Measurements from ENCODE around the gene ZFR2. TPM values are rescaled to one million over a fixed set of nuclear protein-coding genes. Genes with fewer than 3 reads are reported as not detected.

The ZFR2 gene
- total RNA-seq, 1 donor from 2014 or later = 0.55 TPM

DNA sequence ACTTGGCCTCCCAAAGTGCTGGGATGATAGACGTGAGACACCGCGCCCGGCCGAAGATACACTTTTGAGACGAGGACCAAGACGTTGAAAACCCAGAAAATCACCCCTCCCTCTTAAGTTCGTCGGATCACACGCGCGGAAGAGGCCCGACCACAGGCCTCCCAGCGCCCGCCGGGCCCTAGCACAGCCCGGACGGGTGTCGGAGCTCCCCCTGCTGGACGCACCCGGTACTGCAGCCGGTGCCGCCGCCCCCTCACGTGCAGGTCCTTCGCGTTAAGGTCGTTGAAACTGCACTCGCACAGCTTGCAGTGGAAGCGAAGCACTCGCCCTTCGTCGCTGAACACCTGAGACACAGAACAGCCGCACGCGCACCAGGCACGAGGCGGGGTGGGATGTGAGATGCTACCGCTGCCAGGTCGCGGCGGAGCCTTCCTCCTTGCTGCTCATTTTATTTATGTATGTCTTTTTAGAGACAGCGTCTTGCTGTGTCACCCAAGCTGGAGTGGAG lies 46.9 kb downstream of the ZFR2 start:
- peak; percentile 93 for ATAC-seq
- no peaks in the 10 kb centered on the region for H3K36me3 ChIP-seq
- no peaks in the 10 kb centered on the region for H3K4me1 ChIP-seq
- no peaks in the 10 kb centered on the region for H3K27me3 ChIP-seq
- no peak overlapping the region for H3K27ac ChIP-seq
- TF ChIP-seq, protein P1, sequence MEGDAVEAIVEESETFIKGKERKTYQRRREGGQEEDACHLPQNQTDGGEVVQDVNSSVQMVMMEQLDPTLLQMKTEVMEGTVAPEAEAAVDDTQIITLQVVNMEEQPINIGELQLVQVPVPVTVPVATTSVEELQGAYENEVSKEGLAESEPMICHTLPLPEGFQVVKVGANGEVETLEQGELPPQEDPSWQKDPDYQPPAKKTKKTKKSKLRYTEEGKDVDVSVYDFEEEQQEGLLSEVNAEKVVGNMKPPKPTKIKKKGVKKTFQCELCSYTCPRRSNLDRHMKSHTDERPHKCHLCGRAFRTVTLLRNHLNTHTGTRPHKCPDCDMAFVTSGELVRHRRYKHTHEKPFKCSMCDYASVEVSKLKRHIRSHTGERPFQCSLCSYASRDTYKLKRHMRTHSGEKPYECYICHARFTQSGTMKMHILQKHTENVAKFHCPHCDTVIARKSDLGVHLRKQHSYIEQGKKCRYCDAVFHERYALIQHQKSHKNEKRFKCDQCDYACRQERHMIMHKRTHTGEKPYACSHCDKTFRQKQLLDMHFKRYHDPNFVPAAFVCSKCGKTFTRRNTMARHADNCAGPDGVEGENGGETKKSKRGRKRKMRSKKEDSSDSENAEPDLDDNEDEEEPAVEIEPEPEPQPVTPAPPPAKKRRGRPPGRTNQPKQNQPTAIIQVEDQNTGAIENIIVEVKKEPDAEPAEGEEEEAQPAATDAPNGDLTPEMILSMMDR (IDR thresholded peaks at IDR 0.05) = peak; percentile 100
- peak; percentile 90 for DNase-seq
- intact Hi-C loops (cut with DNase I) = no loop called here
- H3K9me3 ChIP-seq = no peaks in the 10 kb centered on the region
- no peak overlapping the region for H3K4me3 ChIP-seq

DNA sequence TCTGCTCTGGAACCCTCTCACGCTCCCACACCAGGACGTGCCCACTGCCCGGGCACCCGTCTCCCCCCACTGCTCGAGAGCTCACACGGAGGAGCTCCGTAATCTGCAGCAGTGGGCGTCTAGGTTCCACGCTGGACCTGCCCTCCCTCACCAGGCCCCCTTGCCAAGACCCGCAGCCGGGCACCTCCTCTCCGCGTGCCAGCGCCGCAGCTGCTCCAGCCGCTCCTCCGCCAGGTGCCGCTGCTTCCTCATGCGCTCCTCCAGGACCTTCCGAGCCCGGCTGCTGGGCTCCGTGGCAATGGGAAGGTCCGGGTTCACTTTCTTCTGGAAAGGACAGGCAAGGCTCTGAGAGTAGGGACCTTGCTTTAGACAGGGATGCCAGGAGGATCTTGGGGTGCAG lies 47.7 kb downstream of the ZFR2 start:
- intact Hi-C loops (cut with DNase I) = no loop called here
- no peak for DNase-seq
- no peaks in the 10 kb centered on the region for H3K4me1 ChIP-seq
- H3K4me3 ChIP-seq = no peak overlapping the region
- H3K27ac ChIP-seq = no peak overlapping the region
- no peaks in the 10 kb centered on the region for H3K27me3 ChIP-seq
- ATAC-seq = no peak
- no peaks in the 10 kb centered on the region for H3K36me3 ChIP-seq
- TF ChIP-seq, protein P1 (IDR thresholded peaks at IDR 0.05) = no peak
- H3K9me3 ChIP-seq = no peaks in the 10 kb centered on the region

DNA sequence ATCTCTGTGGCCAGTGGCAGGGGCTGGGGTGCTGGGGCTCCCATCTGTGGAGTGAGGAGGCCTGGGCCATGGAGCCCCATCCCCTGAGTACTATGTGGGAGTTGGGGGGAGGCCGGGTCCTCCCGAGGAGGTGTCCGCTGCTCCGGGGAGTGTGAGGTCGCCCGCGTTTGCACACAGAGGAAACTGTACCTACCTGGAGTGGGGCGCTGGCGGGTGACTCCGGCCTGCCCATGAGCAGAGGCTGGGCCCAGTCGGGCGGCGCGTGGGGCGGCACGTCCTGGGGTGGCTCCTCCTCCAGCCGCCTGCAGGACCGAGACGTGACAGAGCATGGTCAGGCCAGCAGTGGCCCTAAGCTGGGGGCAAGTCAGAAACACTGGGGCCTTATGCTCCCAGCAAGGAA lies 48.8 kb downstream of the ZFR2 start:
- H3K27ac ChIP-seq = no peak overlapping the region
- H3K9me3 ChIP-seq = no peaks in the 10 kb centered on the region
- ATAC-seq (no peak), DNase-seq (no peak)
- intact Hi-C loops (cut with DNase I) = no loop called here
- no peak overlapping the region for H3K4me3 ChIP-seq
- no peaks in the 10 kb centered on the region for H3K27me3 ChIP-seq
- no peaks in the 10 kb centered on the region for H3K36me3 ChIP-seq
- TF ChIP-seq, protein P1 (IDR thresholded peaks at IDR 0.05) = no peak
- no peaks in the 10 kb centered on the region for H3K4me1 ChIP-seq

DNA sequence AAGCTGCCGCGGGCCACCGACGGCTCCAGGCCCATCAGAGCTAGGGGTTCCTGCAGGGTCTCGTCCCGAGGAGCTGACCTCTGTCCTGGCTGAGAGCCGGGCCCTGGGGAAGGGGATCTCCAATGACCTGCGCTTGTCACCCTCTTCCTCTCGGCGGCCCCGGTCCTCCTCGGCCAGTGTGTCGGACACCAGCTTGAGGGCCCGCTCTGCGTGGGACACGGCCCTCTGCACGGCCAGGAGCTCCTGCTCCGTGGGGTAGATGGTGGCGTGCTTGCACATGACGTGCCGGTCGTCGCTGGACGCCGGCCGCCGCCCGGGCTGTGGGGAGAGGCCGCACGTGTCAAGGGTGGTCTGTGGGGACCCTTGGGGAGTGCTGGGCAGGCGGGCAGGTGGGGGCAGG lies 49.9 kb downstream of the ZFR2 start:
- no peak for DNase-seq
- no peaks in the 10 kb centered on the region for H3K4me1 ChIP-seq
- H3K4me3 ChIP-seq = no peak overlapping the region
- TF ChIP-seq, protein P1 (IDR thresholded peaks at IDR 0.05) = no peak
- H3K36me3 ChIP-seq = no peaks in the 10 kb centered on the region
- H3K27ac ChIP-seq = peak overlapping the region; percentile 55
- intact Hi-C loops (cut with DNase I) = no loop called here
- H3K9me3 ChIP-seq = no peaks in the 10 kb centered on the region
- ATAC-seq = no peak
- no peaks in the 10 kb centered on the region for H3K27me3 ChIP-seq

DNA sequence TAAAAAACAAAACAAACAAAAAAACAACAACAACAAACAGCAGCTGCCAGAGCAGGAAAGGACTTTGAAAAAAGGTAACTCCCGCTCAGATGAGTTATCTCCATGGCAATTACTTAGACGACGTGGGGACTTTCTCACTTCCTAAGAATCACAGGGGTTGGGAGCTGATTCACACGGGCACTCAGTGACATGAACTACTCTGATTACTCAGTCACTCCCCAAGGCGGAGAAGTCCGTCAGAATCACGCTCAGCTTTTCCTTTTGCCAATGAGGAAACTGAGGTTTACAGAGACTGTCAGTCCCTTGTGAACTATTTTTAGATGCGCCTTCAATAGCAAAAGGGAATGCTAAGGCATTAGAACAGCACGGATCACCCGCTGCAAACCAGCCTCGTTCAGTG lies 50.4 kb downstream of the ZFR2 start:
- TF ChIP-seq, protein P1 (IDR thresholded peaks at IDR 0.05) = no peak
- intact Hi-C loops (cut with DNase I) = no loop called here

DNA sequence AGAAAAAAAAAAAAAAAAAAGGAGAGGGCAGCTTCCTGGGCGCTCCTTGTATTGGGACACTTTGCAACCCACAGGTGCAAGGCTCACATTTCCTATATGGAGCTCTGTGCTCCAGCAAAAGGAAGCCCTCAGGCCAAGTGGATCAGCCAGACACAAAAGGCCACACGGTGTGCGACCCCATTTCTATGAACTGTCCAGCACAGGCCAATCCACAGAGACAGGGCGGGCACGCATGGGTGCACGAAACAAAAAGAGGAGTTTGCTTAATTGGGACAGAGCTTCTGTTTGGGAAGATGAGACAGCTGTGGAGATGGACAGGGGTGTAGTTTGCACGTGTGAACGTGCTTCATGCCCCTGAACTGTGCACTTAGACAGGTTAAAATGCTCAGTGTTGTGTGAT lies 51.1 kb downstream of the ZFR2 start:
- TF ChIP-seq, protein P1 (IDR thresholded peaks at IDR 0.05) = no peak
- Histone ChIP-seq H3K27ac (no peak overlapping the region), H3K27me3 (no peaks in the 10 kb centered on the region), H3K9me3 (no peaks in the 10 kb centered on the region), H3K36me3 (no peaks in the 10 kb centered on the region), H3K4me3 (no peak overlapping the region), H3K4me1 (peaks cover 10% of the 10 kb centered on the region)
- DNase-seq = no peak
- ATAC-seq = no peak
- intact Hi-C loops (cut with DNase I) = no loop called here

More for the DNA sequence above, 50.4 kb downstream of the ZFR2 start:
- peak; percentile 47 for ATAC-seq
- Histone ChIP-seq H3K36me3 (no peaks in the 10 kb centered on the region), H3K4me1 (peaks cover 3% of the 10 kb centered on the region), H3K9me3 (no peaks in the 10 kb centered on the region), H3K27ac (peak overlapping the region; percentile 55), H3K4me3 (no peak overlapping the region), H3K27me3 (no peaks in the 10 kb centered on the region)
- DNase-seq = no peak
